NCI-H510A treated with DMSO at 0.1 percent for 48 hours (cell line): Measurements from ENCODE around the gene HOXC4.
"Not testable (repeated sequence)": the region's sequence is repeated elsewhere in the genome, so short reads cannot be mapped to it uniquely, and the experiment has no call there.

Experiments
- DNase-seq: peaks from one replicate; lab custom pipeline; 2025; lab: John Stamatoyannopoulos, UW

Gene HOXC4

DNA sequence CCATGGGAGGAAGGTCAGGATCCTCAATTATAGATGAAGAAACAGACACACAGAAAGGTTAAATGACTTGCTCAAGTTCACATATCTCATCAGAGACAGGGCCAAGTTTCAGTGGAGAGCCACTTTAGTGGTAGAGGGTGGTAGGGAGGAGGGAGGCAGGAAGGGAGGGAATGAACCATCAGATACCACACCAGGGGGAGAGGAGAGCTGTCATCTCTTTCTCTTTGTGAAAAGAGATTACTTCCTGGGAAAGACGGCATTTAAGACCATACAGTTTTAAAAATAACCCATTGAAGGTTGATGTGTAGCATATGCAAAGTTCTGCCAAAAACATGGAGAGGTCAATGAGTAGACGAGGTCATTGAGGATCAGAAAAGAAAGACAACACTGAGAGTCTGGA is 39.3 kb downstream of the HOXC4 start:
- DNase-seq = not testable (repeated sequence)

- not testable (repeated sequence) for DNase-seq
Observed at GRCh38 chr12:54095928-54096327, 42.3 kb downstream of the HOXC4 start.

DNA sequence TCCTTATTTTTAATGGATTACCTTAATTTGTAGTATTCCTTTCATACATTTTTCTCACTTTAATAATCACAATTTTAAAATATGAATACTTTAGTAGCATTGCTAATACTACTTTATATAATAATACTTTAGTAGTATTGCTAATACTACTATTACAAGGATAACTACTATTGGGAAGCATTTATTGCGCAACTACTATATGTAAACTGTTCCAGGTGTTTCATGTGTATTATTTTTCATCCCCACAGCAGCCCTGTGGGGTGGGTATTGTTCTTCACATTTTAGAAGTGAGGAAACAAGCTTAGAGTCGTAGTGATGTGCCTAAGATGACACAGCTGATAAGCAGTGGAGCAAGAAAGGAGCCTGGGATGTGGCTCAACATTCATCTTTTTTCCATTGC is 45.0 kb downstream of the HOXC4 start:
- not testable (repeated sequence) for DNase-seq

DNA sequence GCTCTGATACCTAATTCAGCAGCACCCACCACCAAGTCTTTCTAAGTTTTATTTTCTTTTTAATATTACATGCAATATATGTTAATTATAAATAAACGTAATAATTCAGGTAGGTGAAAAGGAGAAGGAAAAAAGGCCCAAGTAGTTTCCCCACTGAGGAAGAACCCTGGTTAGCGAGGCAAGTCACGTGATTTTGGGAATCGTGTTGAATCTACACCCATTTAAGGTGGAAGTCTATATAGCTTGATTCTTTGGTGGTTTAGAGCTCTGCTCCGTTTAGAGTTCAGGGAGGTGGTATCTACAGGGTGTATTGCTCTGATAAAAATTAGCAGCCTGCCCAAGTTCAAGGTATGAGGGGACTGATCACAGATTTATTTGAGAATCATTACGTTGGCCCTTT is 47.0 kb downstream of the HOXC4 start:
- not testable (repeated sequence) for DNase-seq

DNA sequence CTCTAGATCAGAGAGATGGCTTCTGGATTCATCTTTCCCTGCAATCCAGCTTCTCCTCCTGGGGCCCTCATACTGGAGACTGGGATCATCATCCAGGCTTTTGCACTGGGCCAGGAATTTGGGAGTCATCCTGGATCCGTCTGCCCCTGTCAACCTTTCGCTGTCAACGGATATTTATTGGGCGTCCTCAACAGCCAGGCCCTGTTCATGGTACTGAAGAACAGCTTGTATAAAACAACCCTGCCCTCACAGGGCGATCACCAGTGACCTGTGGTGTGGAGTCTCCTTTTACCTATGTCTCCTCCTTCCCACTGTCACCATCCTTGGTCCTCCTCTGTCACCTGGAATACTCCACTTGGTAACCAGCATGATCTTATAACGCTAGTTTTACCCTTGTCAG is 48.6 kb downstream of the HOXC4 start:
- DNase-seq = not testable (repeated sequence)

DNA sequence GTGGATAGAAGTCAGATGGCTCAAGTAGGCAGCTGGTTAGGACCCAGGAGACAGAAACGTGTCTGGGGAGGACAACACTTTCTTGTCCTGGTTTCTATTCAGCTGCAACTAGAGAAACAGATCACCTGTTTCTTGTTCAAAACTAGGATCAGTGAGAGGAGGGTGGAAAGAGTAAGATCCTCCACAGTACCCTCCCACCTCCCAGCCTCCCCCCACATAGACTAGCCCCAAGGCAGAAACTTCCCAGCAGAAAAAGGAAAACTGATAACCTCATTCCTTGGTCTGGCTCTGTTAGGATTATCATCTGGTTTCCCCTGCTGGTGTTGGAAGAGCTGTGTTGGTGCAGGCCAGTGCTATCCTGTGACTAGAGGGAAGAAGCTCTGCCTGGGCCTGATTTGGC is 50.2 kb downstream of the HOXC4 start:
- DNase-seq = not testable (repeated sequence)
